Activated CD4-positive, alpha-beta memory T cell treated with anti-CD3 and anti-CD28 coated beads for 36 hours (primary cell): ENCODE measurements around the gene BOD1. TPM values are rescaled to one million over a fixed set of nuclear protein-coding genes. Genes with fewer than 3 reads are reported as not detected.

Experiments
- CTCF ChIA-PET: fragments of 350-600 bp; sonication (Branson Sonifier 250); formaldehyde crosslinking; loops from one replicate; lab custom pipeline; 2021; ENCODE audit warnings: antibody characterized with exemption, inconsistent platforms; lab: Charles Lee
- POLR2A ChIA-PET: fragments of 350-600 bp; sonication (Branson Sonifier 250); formaldehyde crosslinking; loops from one replicate; lab custom pipeline; 2021; ENCODE audit warnings: antibody characterized with exemption; lab: Charles Lee
- DNase-seq: peaks from one replicate; pipeline ENCODE4 v3.0.0-alpha.2; 2020
- H3K27ac Mint-ChIP-seq: one replicate; pipeline ENCODE4 v1.8.0; 2021; ENCODE audit warnings: mixed read lengths
- H3K27me3 Mint-ChIP-seq: one replicate; pipeline ENCODE4 v1.8.0; 2021; ENCODE audit warnings: mixed read lengths
- H3K36me3 Mint-ChIP-seq: one replicate; pipeline ENCODE4 v1.8.0; 2021; ENCODE audit warnings: mixed read lengths
- H3K4me1 Mint-ChIP-seq: one replicate; pipeline ENCODE4 v1.8.0; 2021; ENCODE audit warnings: low read depth, mixed read lengths
- H3K4me3 Mint-ChIP-seq: one replicate; pipeline ENCODE4 v1.8.0; 2021; ENCODE audit warnings: mild to moderate bottlenecking, mixed read lengths
- H3K9me3 Mint-ChIP-seq: one replicate; pipeline ENCODE4 v1.8.0; 2021; ENCODE audit warnings: mixed read lengths
- intact Hi-C: fragments of 100-400 bp; cut with micrococcal nuclease; formaldehyde crosslinking; loops from one replicate; pipeline ENCODE4 v1.15.1; 2023
- total RNA-seq, 2 experiments: library from RNA; stranded (reverse); gene quantifications; one replicate each; pipeline ENCODE4 v1.2.3, GENCODE V29; 2021

Gene BOD1
- total RNA-seq, 2 experiments from 2014 or later: 23.9 to 28.6 TPM

DNA sequence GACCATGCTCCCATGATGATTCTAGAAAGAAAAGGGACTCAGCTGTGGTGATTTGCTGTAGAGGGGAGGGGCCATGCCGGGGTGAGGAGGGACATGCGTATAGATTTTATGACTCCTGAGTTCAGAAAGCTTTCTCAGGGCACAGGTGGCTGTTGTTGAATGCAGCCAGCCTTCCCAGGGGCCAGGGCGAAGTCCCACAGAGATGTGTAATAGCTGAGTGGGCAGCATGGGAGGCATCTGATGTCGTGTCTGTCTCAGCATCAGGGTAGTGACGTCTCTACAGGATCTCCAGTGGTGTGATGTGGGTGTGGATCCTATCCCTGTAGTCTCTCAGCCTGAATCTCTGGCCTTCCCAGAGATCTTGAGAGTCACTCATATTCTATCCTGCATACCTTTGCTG is 7.8 kb upstream of the BOD1 start:
- no peak overlapping the region for H3K4me3 Mint-ChIP-seq
- ChIA-PET POLR2A (no interaction called here), CTCF (interaction anchor here (0.9 to 1.5 kb wide), 2 partner anchors 13 to 301 kb away, joined by 3 to 5 read pairs; no protein-coding TSS in a partner anchor)
- no peaks in the 10 kb centered on the region for H3K36me3 Mint-ChIP-seq
- DNase-seq: no peak
- no peak overlapping the region for H3K27ac Mint-ChIP-seq
- peaks cover 1% of the 10 kb centered on the region for H3K27me3 Mint-ChIP-seq
- H3K4me1 Mint-ChIP-seq: no peaks in the 10 kb centered on the region
- H3K9me3 Mint-ChIP-seq: no peaks in the 10 kb centered on the region
- intact Hi-C loops: no loop called here

DNA sequence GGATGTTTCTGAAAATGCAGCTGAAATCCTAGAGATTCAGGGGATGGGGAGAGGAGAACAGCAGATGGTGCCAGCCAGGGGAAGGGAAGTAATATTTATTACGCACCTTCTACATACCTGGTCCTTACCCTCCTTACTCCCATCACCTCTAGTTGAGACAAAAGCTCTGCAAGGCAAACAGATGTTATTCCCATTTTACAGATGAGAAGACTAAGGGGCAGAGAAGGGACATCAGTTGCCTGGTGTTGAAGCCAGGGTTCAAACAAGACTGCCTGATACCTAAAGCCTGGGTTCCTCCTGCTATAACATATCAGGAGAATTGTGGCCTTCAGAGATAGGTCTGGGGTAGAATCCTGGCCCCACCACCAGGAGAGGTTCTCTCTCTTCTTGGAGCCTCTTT is 7.3 kb upstream of the BOD1 start:
- H3K9me3 Mint-ChIP-seq: no peaks in the 10 kb centered on the region
- no peaks in the 10 kb centered on the region for H3K27me3 Mint-ChIP-seq
- intact Hi-C loops: no loop called here
- POLR2A ChIA-PET: no interaction called here
- CTCF ChIA-PET: interaction anchor here (1.2 to 1.5 kb wide), 2 partner anchors 302 to 349 kb away, joined by 5 read pairs; no protein-coding TSS in a partner anchor
- no peak overlapping the region for H3K4me3 Mint-ChIP-seq
- H3K4me1 Mint-ChIP-seq: no peaks in the 10 kb centered on the region
- no peak for DNase-seq
- no peaks in the 10 kb centered on the region for H3K36me3 Mint-ChIP-seq
- H3K27ac Mint-ChIP-seq: no peak overlapping the region

DNA sequence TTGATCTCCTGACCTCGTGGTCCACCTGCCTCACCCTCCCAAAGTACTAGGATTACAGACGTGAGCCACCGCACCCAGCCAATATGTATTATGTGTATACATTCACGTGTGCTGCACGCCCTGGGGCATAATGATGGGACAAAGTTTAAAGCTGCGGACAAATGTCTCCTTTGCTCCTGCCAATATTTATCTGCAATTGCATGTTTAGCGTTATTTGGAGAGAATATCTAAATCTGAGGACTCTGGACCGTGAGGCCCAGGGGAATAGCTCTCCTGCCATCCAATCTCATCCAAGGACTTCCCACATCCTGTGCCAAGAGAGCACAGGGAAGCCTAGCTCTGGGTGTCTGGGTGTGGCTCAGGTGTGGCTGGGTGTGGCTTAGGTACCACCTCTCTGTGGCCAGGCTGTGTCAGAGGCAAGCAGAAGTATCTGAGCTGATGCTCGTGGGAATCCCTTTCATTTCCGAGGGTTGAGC is 6.9 kb upstream of the BOD1 start:
- no peaks in the 10 kb centered on the region for H3K4me1 Mint-ChIP-seq
- no peaks in the 10 kb centered on the region for H3K27me3 Mint-ChIP-seq
- H3K36me3 Mint-ChIP-seq: no peaks in the 10 kb centered on the region
- no peak for DNase-seq
- ChIA-PET CTCF (interaction anchor here (1.0 to 2.4 kb wide), 4 partner anchors 50 to 350 kb away, joined by 3 to 7 read pairs (median 5); no protein-coding TSS in a partner anchor), POLR2A (no interaction called here)
- H3K4me3 Mint-ChIP-seq: no peak overlapping the region
- no peak overlapping the region for H3K27ac Mint-ChIP-seq
- H3K9me3 Mint-ChIP-seq: no peaks in the 10 kb centered on the region
- intact Hi-C loops: no loop called here

DNA sequence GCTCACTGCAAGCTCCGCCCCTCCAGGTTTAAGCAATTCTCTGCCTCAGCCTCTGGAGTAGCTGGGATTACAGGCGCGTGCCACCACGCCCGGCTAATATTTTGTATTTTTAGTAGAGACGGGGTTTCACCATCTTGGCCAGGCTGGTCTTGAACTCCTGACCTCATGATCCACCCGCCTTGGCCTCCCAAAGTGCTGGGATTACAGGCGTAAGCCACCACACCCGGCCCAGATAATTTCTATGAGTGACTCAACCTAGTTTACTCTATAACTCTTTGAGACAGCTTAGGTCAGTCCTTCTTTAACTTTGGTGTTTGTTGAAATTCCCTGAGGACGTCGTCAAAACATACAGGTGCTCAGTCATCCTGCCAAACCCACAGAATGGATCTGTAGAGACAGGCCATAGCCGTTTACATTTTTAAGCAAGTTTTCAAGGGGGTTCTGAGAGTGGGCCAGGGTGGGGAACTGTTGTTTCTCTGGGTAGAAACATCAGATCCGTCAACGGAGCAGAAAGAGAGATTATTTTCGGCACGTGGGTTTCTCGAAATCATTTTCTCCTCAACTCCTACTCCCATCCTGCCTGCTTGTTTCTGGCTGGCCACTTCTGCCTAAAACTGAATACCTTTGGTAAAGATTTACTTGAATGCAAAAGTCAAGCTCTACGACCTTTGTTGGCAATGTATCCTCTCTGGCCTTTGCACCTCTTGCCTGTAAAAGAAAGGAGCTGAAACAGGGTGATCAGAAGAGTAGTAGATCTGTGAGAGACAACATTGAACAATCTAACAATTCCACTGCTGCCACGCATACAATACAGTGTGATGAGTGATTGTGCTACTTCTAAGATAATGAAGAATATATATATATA is 6.0 kb upstream of the BOD1 start:
- CTCF ChIA-PET: interaction anchor here (1.0 to 2.4 kb wide), 2 partner anchors 49 to 303 kb away, joined by 3 to 7 read pairs; no protein-coding TSS in a partner anchor
- no peak for DNase-seq
- POLR2A ChIA-PET: no interaction called here
- Mint-ChIP-seq H3K4me1 (peaks cover 2% of the 10 kb centered on the region), H3K36me3 (no peaks in the 10 kb centered on the region), H3K9me3 (no peaks in the 10 kb centered on the region), H3K27me3 (no peaks in the 10 kb centered on the region), H3K4me3 (no peak overlapping the region), H3K27ac (no peak overlapping the region)
- intact Hi-C loops: no loop called here

DNA sequence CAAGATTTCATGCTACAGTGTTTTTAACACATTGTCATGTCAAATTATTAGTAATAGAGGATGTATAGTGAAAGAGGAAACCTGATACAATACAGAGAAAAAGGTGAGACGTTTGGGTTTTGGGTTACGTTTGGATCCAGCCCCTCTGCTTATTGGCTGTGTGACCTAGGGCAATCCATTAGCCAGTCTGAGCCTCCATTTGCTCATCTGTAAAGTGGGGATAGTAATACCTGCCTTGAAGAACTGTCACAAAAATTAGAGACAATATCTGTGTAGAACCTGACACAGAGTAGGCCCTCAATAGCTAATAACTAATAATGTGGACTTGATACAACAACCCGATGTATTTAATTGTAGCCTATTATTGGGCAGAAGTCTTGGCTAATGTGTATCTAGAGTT is 4.3 kb upstream of the BOD1 start:
- DNase-seq: no peak
- POLR2A ChIA-PET: no interaction called here
- H3K36me3 Mint-ChIP-seq: no peaks in the 10 kb centered on the region
- H3K27me3 Mint-ChIP-seq: no peaks in the 10 kb centered on the region
- H3K4me1 Mint-ChIP-seq: peaks cover 9% of the 10 kb centered on the region
- CTCF ChIA-PET: interaction anchor here (2.4 to 8.3 kb wide), 2 partner anchors 304 to 353 kb away, joined by 7 to 115 read pairs; no protein-coding TSS in a partner anchor
- no peak overlapping the region for H3K4me3 Mint-ChIP-seq
- intact Hi-C loops: no loop called here
- no peak overlapping the region for H3K27ac Mint-ChIP-seq
- no peaks in the 10 kb centered on the region for H3K9me3 Mint-ChIP-seq

DNA sequence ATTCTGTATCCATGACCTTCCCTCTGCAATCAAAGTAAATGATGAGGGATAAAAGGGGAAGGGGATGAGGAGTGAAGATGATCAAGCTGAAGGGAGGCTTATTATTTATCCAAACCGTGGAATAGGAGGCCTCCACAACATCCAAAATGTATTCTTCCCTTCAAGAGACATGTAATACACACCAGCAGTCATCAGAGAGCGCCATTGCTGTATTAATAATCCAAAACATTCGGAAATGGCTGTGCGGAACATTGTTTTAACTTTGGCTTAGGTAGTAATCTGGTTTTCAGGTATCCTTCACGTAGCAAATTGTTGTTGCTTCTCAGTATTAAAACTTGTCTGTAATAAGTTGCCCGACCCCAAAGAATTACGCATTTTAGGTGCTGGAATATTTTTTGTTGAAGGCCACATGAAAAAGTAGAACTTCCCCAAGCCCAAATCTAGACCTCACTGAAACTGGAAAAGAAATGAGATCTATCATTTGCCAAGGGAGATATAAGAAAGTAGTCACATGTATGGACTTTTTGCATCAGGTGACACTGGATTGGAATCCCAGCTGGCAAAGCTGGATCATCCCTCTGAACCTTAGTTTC is 2.6 kb upstream of the BOD1 start:
- intact Hi-C loops: loop anchor here (1.0 to 10.0 kb wide), 6 partner anchors 354 to 1898 kb away; partner anchors contain the start of genes BNIP1, CREBRF and STK10
- Mint-ChIP-seq H3K27ac (no peak overlapping the region), H3K4me1 (peaks cover 26% of the 10 kb centered on the region), H3K4me3 (no peak overlapping the region), H3K27me3 (no peaks in the 10 kb centered on the region), H3K9me3 (no peaks in the 10 kb centered on the region), H3K36me3 (no peaks in the 10 kb centered on the region)
- CTCF ChIA-PET: interaction anchor here (0.9 to 8.3 kb wide), 13 partner anchors 18 to 693 kb away, joined by 3 to 115 read pairs (median 5); no protein-coding TSS in a partner anchor
- peak; percentile 43 for DNase-seq
- POLR2A ChIA-PET: no interaction called here

DNA sequence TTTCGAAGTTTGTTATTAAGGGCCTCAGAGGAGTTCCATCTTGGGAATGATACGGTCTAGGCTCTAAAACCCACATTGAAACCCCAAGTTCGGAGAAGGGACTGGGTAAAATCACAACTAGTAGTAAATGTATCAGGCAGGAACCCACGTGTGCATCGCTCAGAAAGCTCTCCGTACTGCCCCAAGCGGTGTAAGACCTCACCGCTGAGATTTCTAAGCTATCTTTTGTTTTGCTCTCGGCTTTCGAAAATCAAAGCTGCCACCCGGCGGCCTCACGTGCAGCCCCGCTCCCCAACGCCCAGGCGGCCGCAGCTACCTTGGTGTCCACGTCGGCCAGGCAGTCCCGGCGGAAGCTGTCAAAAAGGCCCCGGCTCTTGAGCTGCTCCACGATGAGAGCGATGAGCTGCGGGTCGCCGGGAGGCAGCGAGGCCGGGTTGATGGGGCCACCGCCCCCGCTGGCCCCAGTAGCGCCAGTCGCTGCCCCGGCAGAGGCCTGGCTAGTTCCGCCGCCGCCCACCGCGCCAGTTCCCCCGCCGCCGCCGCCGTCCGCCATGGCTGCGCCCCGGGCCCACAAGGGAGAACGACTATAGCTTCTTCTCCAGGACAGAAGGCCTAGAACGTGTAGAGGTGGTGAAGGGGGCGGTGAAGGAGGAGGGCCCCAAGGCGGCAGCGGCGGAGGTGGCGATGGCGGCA is 420 bp downstream of the BOD1 start:
- CTCF ChIA-PET: interaction anchor here (0.7 to 8.3 kb wide), 29 partner anchors 11 to 696 kb away, joined by 3 to 115 read pairs (median 4); partner anchors contain the start of gene CPEB4
- POLR2A ChIA-PET: interaction anchor here (0.9 to 1.6 kb wide), 7 partner anchors 21 to 359 kb away, joined by 3 to 15 read pairs (median 4); partner anchors contain the start of gene CPEB4
- peaks cover 49% of the 10 kb centered on the region for H3K4me1 Mint-ChIP-seq
- peak overlapping the region; percentile 90 for H3K27ac Mint-ChIP-seq
- no peaks in the 10 kb centered on the region for H3K9me3 Mint-ChIP-seq
- no peaks in the 10 kb centered on the region for H3K27me3 Mint-ChIP-seq
- DNase-seq: peak; percentile 80
- peak overlapping the region; percentile 95 for H3K4me3 Mint-ChIP-seq
- peaks cover 20% of the 10 kb centered on the region for H3K36me3 Mint-ChIP-seq
- intact Hi-C loops: loop anchor here (1.0 to 10.0 kb wide), 8 partner anchors 173 to 1901 kb away; partner anchors contain the start of genes BNIP1, CPEB4, CREBRF and STK10

DNA sequence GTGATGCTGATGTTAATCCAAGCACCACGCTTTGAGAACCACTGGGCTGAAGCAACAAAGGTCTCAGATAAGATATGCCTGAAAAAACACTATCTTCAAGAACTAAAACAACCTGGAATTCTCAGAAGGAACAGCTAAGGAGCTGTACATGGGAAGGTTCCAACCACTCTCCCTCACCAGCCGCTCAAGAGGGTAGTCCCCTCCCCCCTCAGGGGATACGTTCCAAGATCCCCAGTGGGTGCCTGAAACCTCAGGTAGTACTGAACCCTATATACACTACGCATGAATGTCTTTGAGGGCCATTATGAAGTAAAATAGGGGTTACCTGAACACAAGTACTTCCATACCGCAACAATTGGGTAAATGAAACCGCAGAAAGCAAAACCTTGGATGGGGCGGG is 1.9 kb downstream of the BOD1 start:
- CTCF ChIA-PET: interaction anchor here (1.5 to 8.3 kb wide), 7 partner anchors 23 to 697 kb away, joined by 3 to 115 read pairs (median 14); no protein-coding TSS in a partner anchor
- H3K36me3 Mint-ChIP-seq: peaks cover 29% of the 10 kb centered on the region
- intact Hi-C loops: loop anchor here (10.0 kb wide), 2 partner anchors 470 to 1430 kb away; partner anchors contain the start of genes BNIP1 and STK10
- POLR2A ChIA-PET: no interaction called here
- peaks cover 49% of the 10 kb centered on the region for H3K4me1 Mint-ChIP-seq
- no peaks in the 10 kb centered on the region for H3K9me3 Mint-ChIP-seq
- peak overlapping the region; percentile 95 for H3K4me3 Mint-ChIP-seq
- no peaks in the 10 kb centered on the region for H3K27me3 Mint-ChIP-seq
- H3K27ac Mint-ChIP-seq: no peak overlapping the region
- DNase-seq: no peak

DNA sequence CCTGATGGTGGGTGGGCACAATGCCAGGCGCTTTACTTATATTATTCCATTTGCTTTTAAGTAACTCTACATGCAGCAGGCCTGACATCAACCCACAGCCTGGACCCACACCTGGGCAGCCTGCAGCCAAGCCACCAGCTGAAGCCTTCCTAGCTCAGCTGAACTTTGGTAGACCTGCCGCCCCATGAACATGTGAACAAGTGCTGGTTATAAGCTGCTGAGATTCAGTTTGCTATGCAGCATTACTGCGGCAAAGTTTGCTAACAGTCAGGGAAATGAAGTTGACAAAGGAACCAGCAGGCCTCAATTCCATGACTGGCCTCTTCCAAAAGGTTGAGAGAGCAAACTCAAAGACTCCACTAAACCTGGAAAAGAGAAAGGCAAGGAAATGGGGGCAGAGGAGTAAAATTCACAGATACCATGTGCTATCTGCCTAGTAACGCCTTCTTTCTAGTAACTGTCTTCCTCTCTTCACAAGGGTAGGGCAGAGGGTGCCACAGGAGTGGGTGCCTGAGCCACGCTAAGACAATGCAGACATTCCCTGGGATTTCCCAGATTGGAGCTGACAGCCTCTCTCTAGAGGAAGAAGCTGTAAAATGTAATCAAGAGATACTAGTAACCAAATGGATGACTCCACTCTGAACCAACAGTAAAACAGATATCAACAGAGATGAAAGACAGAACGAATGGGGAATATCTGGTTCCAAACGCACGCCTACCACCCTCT is 2.9 kb downstream of the BOD1 start:
- ChIA-PET POLR2A (no interaction called here), CTCF (interaction anchor here (8.3 kb wide), 1 partner anchor 360 kb away, joined by 115 read pairs; no protein-coding TSS in a partner anchor)
- no peaks in the 10 kb centered on the region for H3K27me3 Mint-ChIP-seq
- intact Hi-C loops: loop anchor here (10.0 kb wide), 2 partner anchors 469 to 1429 kb away; partner anchors contain the start of genes BNIP1 and STK10
- H3K36me3 Mint-ChIP-seq: peaks cover 33% of the 10 kb centered on the region
- peak overlapping the region; percentile 50 for H3K4me3 Mint-ChIP-seq
- peaks cover 49% of the 10 kb centered on the region for H3K4me1 Mint-ChIP-seq
- no peaks in the 10 kb centered on the region for H3K9me3 Mint-ChIP-seq
- no peak for DNase-seq
- peak overlapping the region; percentile 57 for H3K27ac Mint-ChIP-seq

DNA sequence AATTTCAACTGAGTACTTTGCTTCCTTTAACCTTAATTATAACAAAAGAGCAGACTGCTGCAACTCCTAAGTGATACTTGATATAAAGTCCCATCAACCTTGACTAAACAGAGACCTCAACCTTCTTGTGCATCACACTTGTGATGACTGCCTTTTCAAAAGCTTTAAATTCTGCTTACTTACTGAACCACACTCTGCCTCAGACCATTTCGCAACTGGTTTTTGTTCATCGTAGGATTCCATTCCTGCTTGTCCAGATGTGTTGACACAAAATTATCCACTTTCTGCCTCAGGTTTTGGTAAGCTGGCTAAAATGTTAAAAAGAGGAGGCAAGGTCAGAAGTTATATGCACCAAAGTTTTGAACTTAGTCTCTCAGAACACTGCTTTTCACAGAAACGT is 3.5 kb downstream of the BOD1 start:
- DNase-seq: no peak
- POLR2A ChIA-PET: no interaction called here
- Mint-ChIP-seq H3K36me3 (peaks cover 38% of the 10 kb centered on the region), H3K4me1 (peaks cover 49% of the 10 kb centered on the region), H3K27ac (no peak overlapping the region), H3K27me3 (no peaks in the 10 kb centered on the region), H3K9me3 (no peaks in the 10 kb centered on the region), H3K4me3 (no peak overlapping the region)
- intact Hi-C loops: loop anchor here (10.0 kb wide), 2 partner anchors 468 to 1428 kb away; partner anchors contain the start of genes BNIP1 and STK10
- CTCF ChIA-PET: interaction anchor here (2.2 kb wide), 1 partner anchor 360 kb away, joined by 6 read pairs; no protein-coding TSS in a partner anchor
